PC-9 (cell line): Measurements from ENCODE around the gene SYPL1. TPM values are rescaled to one million over a fixed set of nuclear protein-coding genes. Genes with fewer than 3 reads are reported as not detected.

ENCODE experiments used
- BruUV-seq: library from RNA; stranded (reverse); fragments of 400-500 nt; replicated peaks from 2 replicates; lab custom pipeline; 2021; lab: Mats Ljungman, UMichigan
- CTCF ChIA-PET: fragments of 300-600 bp; sonication (Branson Sonifier 250); formaldehyde crosslinking; loops from one replicate; lab custom pipeline; 2022; ENCODE audit warnings: antibody characterized with exemption; lab: Charles Lee
- POLR2A ChIA-PET: fragments of 300-600 bp; sonication (Branson Sonifier 250); formaldehyde crosslinking; loops from one replicate; lab custom pipeline; 2022; ENCODE audit warnings: antibody characterized with exemption; ENCODE audit not compliant: unreplicated experiment; lab: Charles Lee
- DNase-seq, 2 experiments: peaks; one replicate each; pipeline versions ENCODE4 v3.0.0 to v3.0.0-alpha.2; 2015 to 2022; ENCODE audit warnings: mixed read lengths in 1 of 2
- H2AFZ ChIP-seq: fragments of 200-600 bp; sonication (generic); 2 replicates; pipeline ENCODE4 v1.8.1; 2017; ENCODE audit warnings: antibody characterized with exemption
- H3F3A ChIP-seq: fragments of 200-600 bp; sonication (generic); 2 replicates; pipeline ENCODE4 v1.8.1; 2017; ENCODE audit warnings: antibody characterized with exemption, mild to moderate bottlenecking, low read depth; ENCODE audit not compliant: insufficient read depth
- H3K27ac ChIP-seq: fragments of 200-600 bp; sonication (generic); 2 replicates; pipeline ENCODE4 v1.6.1; 2016; ENCODE audit warnings: mixed run types
- H3K27me3 ChIP-seq: fragments of 200-600 bp; sonication (generic); 2 replicates; pipeline ENCODE4 v1.6.1; 2016; ENCODE audit warnings: low read depth, mixed run types; ENCODE audit not compliant: insufficient read depth
- H3K36me3 ChIP-seq: fragments of 200-600 bp; sonication (generic); 2 replicates; pipeline ENCODE4 v1.6.1; 2016; ENCODE audit warnings: low read depth, mixed run types
- H3K4me1 ChIP-seq: fragments of 200-600 bp; sonication (generic); replicated peaks from 2 replicates; pipeline ENCODE4 v1.6.1; 2016; ENCODE audit warnings: mixed run types; ENCODE audit not compliant: insufficient read depth
- H3K4me2 ChIP-seq: fragments of 200-600 bp; sonication (generic); 2 replicates; pipeline ENCODE4 v1.6.1; 2017; ENCODE audit warnings: mixed run types
- H3K4me3 ChIP-seq: fragments of 200-600 bp; sonication (generic); 2 replicates; pipeline ENCODE4 v1.6.1; 2016; ENCODE audit warnings: mixed run types
- H3K79me2 ChIP-seq: fragments of 200-600 bp; sonication (generic); 2 replicates; pipeline ENCODE4 v1.6.1; 2017; ENCODE audit warnings: low read depth, mixed run types
- H3K9me2 ChIP-seq: fragments of 200-600 bp; sonication (generic); 2 replicates; pipeline ENCODE4 v1.8.1; 2017; ENCODE audit warnings: mild to moderate bottlenecking; ENCODE audit not compliant: insufficient read depth
- H3K9me3 ChIP-seq: fragments of 200-600 bp; sonication (generic); 2 replicates; pipeline ENCODE4 v1.8.1; 2016; ENCODE audit warnings: low read depth; ENCODE audit not compliant: insufficient read depth
- H4K20me1 ChIP-seq: fragments of 200-600 bp; sonication (generic); 2 replicates; pipeline ENCODE4 v1.8.1; 2017; ENCODE audit not compliant: insufficient read depth
- CTCF ChIP-seq: fragments of 200-600 bp; sonication (generic); conservative IDR thresholded peaks from 2 replicates; pipeline ENCODE4 v1.6.1; 2017; ENCODE audit warnings: mixed run types, antibody characterized with exemption, mild to moderate bottlenecking, moderate library complexity
- EZH2 ChIP-seq: fragments of 200-600 bp; sonication (generic); IDR thresholded peaks from 2 replicates; pipeline ENCODE4 v1.8.0; 2017; ENCODE audit warnings: antibody characterized with exemption, low read depth
- intact Hi-C: fragments of 100-400 bp; cut with micrococcal nuclease; formaldehyde crosslinking; loops from one replicate; pipeline ENCODE4 v1.10.0; 2022; ENCODE audit not compliant: unreplicated experiment
- total RNA-seq: library from RNA; stranded (reverse); gene quantifications from 2 replicates; pipeline ENCODE4 v1.2.3, GENCODE V29; 2021

The SYPL1 gene
- total RNA-seq, 1 experiment from 2014 or later, result 102 TPM

GRCh38 chr7:106120500-106120899 is 8.4 kb upstream of the SYPL1 start:
- no TSS peak for BruUV-seq
- no peaks in the 10 kb centered on the region for H4K20me1 ChIP-seq
- ChIA-PET POLR2A (no interaction called here), CTCF (interaction anchor here (1.5 kb wide), 1 partner anchor 33 kb away, joined by 7 read pairs; no protein-coding TSS in a partner anchor)
- no peak for DNase-seq
- H3K4me1 ChIP-seq, result peaks cover 11% of the 10 kb centered on the region; the same call in 1 of the 2 replicates
- no peaks in the 10 kb centered on the region for H3K36me3 ChIP-seq
- TF ChIP-seq EZH2, result no peak
- TF ChIP-seq CTCF, result no peak
- no peak overlapping the region for H3K4me2 ChIP-seq
- H3K9me3 ChIP-seq, result no peaks in the 10 kb centered on the region; the same call in 1 of the 2 replicates
- no peaks in the 10 kb centered on the region for H3K9me2 ChIP-seq
- H3K4me3 ChIP-seq, result no peak overlapping the region
- H3F3A ChIP-seq, result no peaks in the 10 kb centered on the region; the same call in 1 of the 2 replicates
- intact Hi-C loops, result no loop called here
- H3K79me2 ChIP-seq, result no peaks in the 10 kb centered on the region
- no peaks in the 10 kb centered on the region for H3K27me3 ChIP-seq
- no peak overlapping the region for H3K27ac ChIP-seq
- H2AFZ ChIP-seq, result no peak overlapping the region

DNA sequence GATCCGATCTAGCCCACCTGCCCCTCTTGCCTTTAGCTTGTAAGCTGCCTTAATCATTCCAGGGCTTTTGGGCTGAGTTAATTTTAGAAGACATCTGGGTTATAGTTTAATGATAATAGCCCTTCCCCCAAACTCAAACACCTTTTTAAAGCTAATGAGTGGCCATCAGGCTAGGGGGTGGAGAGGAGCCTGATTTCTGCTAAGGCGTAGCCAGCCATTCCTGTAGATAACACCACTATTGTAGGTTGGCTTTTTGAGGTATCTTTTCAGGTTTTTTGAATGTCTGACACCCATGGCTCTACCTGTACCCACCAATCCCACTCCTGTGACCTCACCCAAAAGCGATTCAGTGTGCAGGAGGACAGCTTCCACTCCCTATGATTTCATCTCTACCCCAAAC is 7.6 kb upstream of the SYPL1 start:
- CTCF ChIA-PET, result interaction anchor here (1.5 kb wide), 1 partner anchor 33 kb away, joined by 7 read pairs; no protein-coding TSS in a partner anchor
- H3K79me2 ChIP-seq, result no peaks in the 10 kb centered on the region
- TF ChIP-seq EZH2 (no peak), CTCF (no peak)
- no peaks in the 10 kb centered on the region; the same call in 1 of the 2 replicates for H3K9me3 ChIP-seq
- H3K9me2 ChIP-seq, result no peaks in the 10 kb centered on the region
- H3K4me3 ChIP-seq, result no peak overlapping the region
- no peaks in the 10 kb centered on the region for H3K36me3 ChIP-seq
- no peak for DNase-seq
- H4K20me1 ChIP-seq, result no peaks in the 10 kb centered on the region
- intact Hi-C loops, result no loop called here
- no peaks in the 10 kb centered on the region for H3K27me3 ChIP-seq
- no peak overlapping the region for H3K27ac ChIP-seq
- H3K4me1 ChIP-seq, result peaks cover 11% of the 10 kb centered on the region; the same call in 1 of the 2 replicates
- no TSS peak for BruUV-seq
- no peak overlapping the region for H3K4me2 ChIP-seq
- POLR2A ChIA-PET, result no interaction called here
- H2AFZ ChIP-seq, result no peak overlapping the region
- no peaks in the 10 kb centered on the region; the same call in 1 of the 2 replicates for H3F3A ChIP-seq

DNA sequence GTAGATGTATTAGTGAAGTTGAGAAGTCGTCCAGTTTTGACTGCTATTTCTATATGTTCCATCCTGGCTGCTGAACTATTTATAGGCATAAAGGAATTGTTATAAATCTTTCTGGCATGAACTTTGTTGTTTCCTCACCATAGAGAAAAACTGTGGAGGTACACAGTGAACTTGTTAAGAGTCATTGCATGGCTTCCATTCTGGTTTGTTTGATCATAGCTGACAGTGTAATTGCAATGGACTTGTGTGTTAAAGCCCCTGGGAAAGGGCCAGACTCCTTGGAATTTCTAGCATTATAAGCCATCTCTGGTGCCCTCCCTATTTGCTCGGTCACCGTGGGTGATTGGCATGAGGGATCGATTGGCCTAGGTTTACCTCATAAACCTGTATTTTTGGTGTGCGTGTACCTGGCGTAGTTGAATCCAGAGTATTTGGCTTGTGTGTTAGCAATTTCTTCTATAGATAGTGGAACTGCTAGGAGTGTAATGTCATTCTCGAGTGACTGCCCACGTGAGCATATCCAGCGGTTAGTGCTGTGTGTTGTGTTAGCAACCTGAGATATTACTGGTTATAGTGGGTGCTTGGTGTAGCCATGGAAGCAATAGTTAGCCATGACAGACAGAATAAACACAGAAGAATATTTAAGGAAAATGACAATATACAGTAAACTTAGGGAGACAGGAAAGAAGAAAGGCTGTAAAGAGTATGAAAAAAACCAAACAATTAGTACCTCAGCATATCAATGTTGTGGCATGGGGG is 5.9 kb upstream of the SYPL1 start:
- TF ChIP-seq CTCF (no peak), EZH2 (no peak)
- H2AFZ ChIP-seq, result no peak overlapping the region
- H3K4me3 ChIP-seq, result no peak overlapping the region
- H3K36me3 ChIP-seq, result no peaks in the 10 kb centered on the region
- peaks cover 17% of the 10 kb centered on the region for H3K4me1 ChIP-seq
- no peaks in the 10 kb centered on the region for H3K27me3 ChIP-seq
- H3K9me2 ChIP-seq, result no peaks in the 10 kb centered on the region
- H3F3A ChIP-seq, result peaks cover 7% of the 10 kb centered on the region; the same call in 1 of the 2 replicates
- ChIA-PET CTCF (no interaction called here), POLR2A (no interaction called here)
- H3K4me2 ChIP-seq, result no peak overlapping the region
- no peaks in the 10 kb centered on the region for H4K20me1 ChIP-seq
- no TSS peak for BruUV-seq
- intact Hi-C loops, result no loop called here
- H3K79me2 ChIP-seq, result no peaks in the 10 kb centered on the region
- no peak for DNase-seq
- no peaks in the 10 kb centered on the region; the same call in 1 of the 2 replicates for H3K9me3 ChIP-seq
- no peak overlapping the region for H3K27ac ChIP-seq
